Type B pancreatic cell (in vitro differentiated cells): ENCODE measurements around the gene MEF2B. TPM values are rescaled to one million over a fixed set of nuclear protein-coding genes. Genes with fewer than 3 reads are reported as not detected.

Experiments
- DNase-seq: peaks from one replicate; pipeline ENCODE4 v3.0.0; 2021; ENCODE audit warnings: mixed read lengths; ENCODE audit not compliant: unreplicated experiment; ENCODE audit errors: extremely low spot score
- H3K27ac Mint-ChIP-seq: 2 replicates; pipeline ENCODE4 v1.8.0; 2021; ENCODE audit warnings: mild to moderate bottlenecking, mixed read lengths
- H3K27me3 Mint-ChIP-seq: 2 replicates; pipeline ENCODE4 v1.8.0; 2021; ENCODE audit warnings: mixed read lengths
- H3K36me3 Mint-ChIP-seq: 2 replicates; pipeline ENCODE4 v1.8.0; 2021; ENCODE audit warnings: mixed read lengths
- H3K4me1 Mint-ChIP-seq: one replicate; pipeline ENCODE4 v1.8.0; 2021; ENCODE audit warnings: mixed read lengths; ENCODE audit not compliant: unreplicated experiment
- H3K4me3 Mint-ChIP-seq: 2 replicates; pipeline ENCODE4 v1.8.0; 2021; ENCODE audit warnings: mild to moderate bottlenecking, mixed read lengths
- H3K9me3 Mint-ChIP-seq: 2 replicates; pipeline ENCODE4 v1.8.0; 2021; ENCODE audit warnings: mixed read lengths
- total RNA-seq: library from RNA; stranded (reverse); gene quantifications from 2 replicates; pipeline ENCODE4 v1.2.1, GENCODE V29; 2021; ENCODE audit warnings: low replicate concordance
- TF ChIP-seq, protein P1 (sequence below): fragments of 200-600 bp; sonication (generic); conservative IDR thresholded peaks from 2 replicates; pipeline ENCODE4 v1.5.0; 2021; ENCODE audit warnings: antibody characterized with exemption, mild to moderate bottlenecking

The MEF2B gene
- total RNA-seq, 1 donor from 2014 or later = 1.6 TPM

DNA sequence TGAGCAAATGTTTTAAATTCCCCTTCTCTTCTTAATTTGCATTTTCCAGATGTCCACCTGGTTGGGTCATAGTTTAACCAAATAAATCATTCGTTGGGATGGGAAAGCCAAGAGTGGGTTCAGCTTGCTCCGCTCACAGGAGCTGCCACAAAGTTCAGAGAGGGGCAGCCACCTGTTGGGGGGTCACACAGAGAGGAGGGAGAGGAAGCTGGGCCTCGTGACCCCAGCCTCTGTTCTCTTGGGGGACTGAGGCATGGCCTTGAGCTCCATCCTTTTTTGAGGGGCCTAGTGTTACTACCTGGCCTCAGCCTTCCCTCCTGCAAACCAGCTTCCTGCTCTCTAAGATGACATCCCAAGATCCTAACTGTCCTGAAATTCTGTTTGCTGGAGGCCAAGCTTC, 2.5 kb downstream of the MEF2B start:
- no peaks in the 10 kb centered on the region for H3K36me3 Mint-ChIP-seq
- TF ChIP-seq, protein P1, sequence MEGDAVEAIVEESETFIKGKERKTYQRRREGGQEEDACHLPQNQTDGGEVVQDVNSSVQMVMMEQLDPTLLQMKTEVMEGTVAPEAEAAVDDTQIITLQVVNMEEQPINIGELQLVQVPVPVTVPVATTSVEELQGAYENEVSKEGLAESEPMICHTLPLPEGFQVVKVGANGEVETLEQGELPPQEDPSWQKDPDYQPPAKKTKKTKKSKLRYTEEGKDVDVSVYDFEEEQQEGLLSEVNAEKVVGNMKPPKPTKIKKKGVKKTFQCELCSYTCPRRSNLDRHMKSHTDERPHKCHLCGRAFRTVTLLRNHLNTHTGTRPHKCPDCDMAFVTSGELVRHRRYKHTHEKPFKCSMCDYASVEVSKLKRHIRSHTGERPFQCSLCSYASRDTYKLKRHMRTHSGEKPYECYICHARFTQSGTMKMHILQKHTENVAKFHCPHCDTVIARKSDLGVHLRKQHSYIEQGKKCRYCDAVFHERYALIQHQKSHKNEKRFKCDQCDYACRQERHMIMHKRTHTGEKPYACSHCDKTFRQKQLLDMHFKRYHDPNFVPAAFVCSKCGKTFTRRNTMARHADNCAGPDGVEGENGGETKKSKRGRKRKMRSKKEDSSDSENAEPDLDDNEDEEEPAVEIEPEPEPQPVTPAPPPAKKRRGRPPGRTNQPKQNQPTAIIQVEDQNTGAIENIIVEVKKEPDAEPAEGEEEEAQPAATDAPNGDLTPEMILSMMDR = no peak
- no peaks in the 10 kb centered on the region for H3K9me3 Mint-ChIP-seq
- no peak for DNase-seq
- no peak overlapping the region for H3K4me3 Mint-ChIP-seq
- no peak overlapping the region for H3K27ac Mint-ChIP-seq
- peaks cover 9% of the 10 kb centered on the region for H3K4me1 Mint-ChIP-seq
- H3K27me3 Mint-ChIP-seq = peaks cover 19% of the 10 kb centered on the region

DNA sequence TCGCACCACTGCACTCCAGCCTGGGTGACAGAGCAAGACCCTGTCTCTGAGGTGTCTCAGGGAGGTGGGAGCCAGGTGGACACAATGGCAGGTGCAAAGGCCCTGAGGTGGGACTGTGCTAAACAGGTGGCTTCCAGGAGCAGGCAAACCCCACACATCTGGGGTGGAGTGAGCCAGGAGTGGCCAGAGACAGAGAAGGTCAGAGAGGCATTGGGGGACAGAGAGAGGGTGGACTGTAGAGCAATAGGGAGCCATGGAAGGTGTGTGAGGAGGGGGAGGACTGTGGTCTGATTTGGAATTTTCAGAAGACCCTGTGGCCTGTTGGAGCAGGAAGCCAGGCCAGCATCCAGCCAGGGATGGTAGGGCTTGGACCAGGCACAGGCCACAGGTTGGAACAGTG, 4.7 kb downstream of the MEF2B start:
- TF ChIP-seq, protein P1 = no peak
- Mint-ChIP-seq H3K4me1 (peaks cover 2% of the 10 kb centered on the region), H3K27ac (no peak overlapping the region), H3K36me3 (no peaks in the 10 kb centered on the region), H3K9me3 (no peaks in the 10 kb centered on the region), H3K4me3 (no peak overlapping the region), H3K27me3 (peaks cover 12% of the 10 kb centered on the region)
- no peak for DNase-seq

DNA sequence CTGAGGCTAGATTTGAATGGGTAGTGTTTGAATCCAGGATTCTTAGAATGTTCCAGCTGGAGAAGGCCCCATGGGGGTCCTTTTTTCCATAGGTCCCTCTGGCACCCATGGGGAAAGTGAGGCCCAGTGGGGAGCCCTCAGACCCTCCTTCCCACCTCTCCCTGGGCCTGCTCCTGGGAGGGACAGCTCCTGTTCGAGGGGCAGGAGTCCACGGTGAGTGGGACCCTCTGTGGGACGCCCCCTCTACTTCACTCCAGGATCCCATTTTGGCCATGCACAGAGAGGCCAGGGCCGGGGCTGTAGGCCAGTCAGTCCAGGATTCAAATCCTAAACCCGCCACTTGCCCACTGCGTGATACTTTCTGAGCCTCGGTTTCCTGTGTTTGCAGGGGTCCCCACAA, 7.6 kb downstream of the MEF2B start:
- Mint-ChIP-seq H3K27me3 (no peaks in the 10 kb centered on the region), H3K27ac (no peak overlapping the region), H3K9me3 (no peaks in the 10 kb centered on the region), H3K36me3 (no peaks in the 10 kb centered on the region), H3K4me1 (no peaks in the 10 kb centered on the region), H3K4me3 (no peak overlapping the region)
- TF ChIP-seq, protein P1 = no peak
- DNase-seq = no peak

DNA sequence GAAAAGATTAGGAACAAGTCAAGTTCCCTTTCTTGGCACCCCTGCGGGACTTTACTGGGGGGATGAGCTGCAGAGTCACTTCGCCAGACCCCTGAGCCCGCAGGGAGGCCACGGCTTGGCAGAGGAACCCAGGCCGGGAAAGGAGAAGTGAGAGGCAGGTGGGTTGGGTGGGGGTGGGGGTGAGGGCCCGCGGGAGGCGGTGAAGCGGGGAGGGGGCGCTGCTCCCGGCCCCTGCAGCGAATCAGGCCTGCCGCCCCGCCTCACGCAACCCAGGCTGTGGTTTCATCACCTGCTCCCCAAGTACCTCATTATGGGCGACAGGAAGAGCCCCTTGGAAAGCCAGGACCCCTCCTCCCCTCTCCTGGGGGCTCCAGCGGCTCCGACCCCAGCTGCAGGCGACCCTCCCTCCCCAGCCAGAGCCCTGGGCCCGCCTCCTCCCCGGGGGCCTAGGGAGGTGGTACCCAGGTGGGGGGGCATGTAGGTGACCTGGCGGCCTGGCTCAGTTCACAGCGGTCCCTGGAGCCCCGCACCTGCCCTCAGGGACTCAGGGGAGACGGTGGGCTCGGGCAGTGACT, 9.5 kb downstream of the MEF2B start:
- no peak for DNase-seq
- Mint-ChIP-seq H3K4me1 (no peaks in the 10 kb centered on the region), H3K36me3 (no peaks in the 10 kb centered on the region), H3K27me3 (no peaks in the 10 kb centered on the region), H3K9me3 (no peaks in the 10 kb centered on the region), H3K27ac (no peak overlapping the region), H3K4me3 (no peak overlapping the region)
- TF ChIP-seq, protein P1 = no peak

DNA sequence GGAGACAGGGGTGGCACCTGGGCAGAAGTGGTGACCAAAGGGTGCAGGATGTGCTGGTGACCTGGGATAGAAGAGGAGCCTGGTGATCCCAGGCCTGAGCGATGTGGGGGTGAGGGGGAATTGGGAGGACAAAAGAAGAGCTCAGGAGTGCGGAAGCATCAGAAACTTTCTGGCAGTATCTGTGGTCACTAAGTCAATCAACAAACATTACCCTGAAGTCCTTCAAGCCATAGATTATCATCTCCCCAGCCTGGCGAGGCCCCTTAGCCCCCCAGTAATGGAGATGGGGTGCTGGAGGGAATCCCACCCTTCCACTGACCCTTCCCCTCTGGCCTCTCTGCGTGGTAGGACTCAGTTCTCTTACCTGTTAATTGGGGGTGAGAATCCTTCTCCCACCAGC, 10.5 kb downstream of the MEF2B start:
- Mint-ChIP-seq H3K9me3 (no peaks in the 10 kb centered on the region), H3K27me3 (no peaks in the 10 kb centered on the region), H3K4me1 (no peaks in the 10 kb centered on the region), H3K27ac (no peak overlapping the region), H3K4me3 (no peak overlapping the region), H3K36me3 (no peaks in the 10 kb centered on the region)
- DNase-seq = no peak
- TF ChIP-seq, protein P1 = no peak

DNA sequence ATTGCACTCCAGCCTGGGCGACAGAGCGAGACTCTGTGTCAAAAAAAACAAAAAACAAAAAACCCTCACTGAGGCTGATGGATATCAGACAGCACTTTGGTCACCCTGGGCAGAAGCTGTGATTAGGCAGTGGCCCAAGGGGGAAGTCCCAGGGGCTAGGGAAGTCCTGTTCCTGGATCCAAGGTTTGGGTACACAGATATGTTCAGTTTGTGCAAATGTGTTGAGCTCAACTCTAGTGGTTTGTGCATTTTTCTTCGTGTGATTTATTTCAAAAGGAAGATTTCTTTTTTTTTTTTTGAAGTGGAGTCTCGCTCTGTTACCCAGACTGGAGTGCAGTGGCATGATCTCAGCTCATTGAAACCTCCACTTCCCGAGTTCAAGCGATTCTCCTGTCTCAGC, 12.3 kb downstream of the MEF2B start:
- Mint-ChIP-seq H3K4me3 (no peak overlapping the region), H3K36me3 (no peaks in the 10 kb centered on the region), H3K4me1 (no peaks in the 10 kb centered on the region), H3K9me3 (no peaks in the 10 kb centered on the region), H3K27me3 (no peaks in the 10 kb centered on the region), H3K27ac (no peak overlapping the region)
- TF ChIP-seq, protein P1 = no peak
- DNase-seq = no peak
